KMS-11 (cell line): ENCODE measurements around the gene SCEL.

Experiments
- H2AFZ ChIP-seq: fragments of 200-600 bp; sonication (generic); 2 replicates; pipeline ENCODE4 v1.6.1; 2016; ENCODE audit warnings: antibody characterized with exemption, mixed run types, low read depth
- H3K27ac ChIP-seq: fragments of 200-600 bp; sonication (generic); 2 replicates; pipeline ENCODE4 v1.6.1; 2016; ENCODE audit warnings: mild to moderate bottlenecking, mixed run types
- H3K27me3 ChIP-seq: fragments of 200-600 bp; sonication (generic); 2 replicates; pipeline ENCODE4 v1.6.1; 2017; ENCODE audit warnings: mild to moderate bottlenecking, low read depth, mixed run types, moderate library complexity; ENCODE audit not compliant: insufficient read depth
- H3K36me3 ChIP-seq: fragments of 200-600 bp; sonication (generic); 2 replicates; pipeline ENCODE4 v1.6.1; 2017; ENCODE audit warnings: mild to moderate bottlenecking, mixed run types; ENCODE audit not compliant: insufficient read depth
- H3K4me1 ChIP-seq: fragments of 200-600 bp; sonication (generic); 2 replicates; pipeline ENCODE4 v1.6.1; 2016; ENCODE audit warnings: mild to moderate bottlenecking, low read depth, mixed run types; ENCODE audit not compliant: poor library complexity, severe bottlenecking
- H3K4me2 ChIP-seq: fragments of 200-600 bp; sonication (generic); 2 replicates; pipeline ENCODE4 v1.7.0; 2016; ENCODE audit warnings: mild to moderate bottlenecking, mixed run types
- H3K4me3 ChIP-seq: fragments of 200-600 bp; sonication (generic); IDR thresholded peaks from 2 replicates; pipeline ENCODE4 v1.6.1; 2017; ENCODE audit warnings: low read depth, low read length, mixed read lengths; ENCODE audit not compliant: insufficient read depth
- H3K79me2 ChIP-seq: fragments of 200-600 bp; sonication (generic); 2 replicates; pipeline ENCODE4 v1.6.1; 2016; ENCODE audit warnings: low read depth, mixed run types; ENCODE audit not compliant: insufficient read depth
- H3K9ac ChIP-seq: fragments of 200-600 bp; sonication (generic); 2 replicates; pipeline ENCODE4 v1.6.1; 2016; ENCODE audit warnings: mild to moderate bottlenecking, mixed run types
- H4K20me1 ChIP-seq: fragments of 200-600 bp; sonication (generic); 2 replicates; pipeline ENCODE4 v1.6.1; 2016; ENCODE audit warnings: mild to moderate bottlenecking, mixed run types; ENCODE audit not compliant: insufficient read depth
- TF ChIP-seq, protein P1 (sequence below): fragments of 200-600 bp; sonication (generic); conservative IDR thresholded peaks from 2 replicates; pipeline ENCODE4 v1.6.1; 2017; ENCODE audit warnings: low read depth, mild to moderate bottlenecking, antibody characterized with exemption, low read length, moderate library complexity, mixed read lengths

Gene SCEL

DNA sequence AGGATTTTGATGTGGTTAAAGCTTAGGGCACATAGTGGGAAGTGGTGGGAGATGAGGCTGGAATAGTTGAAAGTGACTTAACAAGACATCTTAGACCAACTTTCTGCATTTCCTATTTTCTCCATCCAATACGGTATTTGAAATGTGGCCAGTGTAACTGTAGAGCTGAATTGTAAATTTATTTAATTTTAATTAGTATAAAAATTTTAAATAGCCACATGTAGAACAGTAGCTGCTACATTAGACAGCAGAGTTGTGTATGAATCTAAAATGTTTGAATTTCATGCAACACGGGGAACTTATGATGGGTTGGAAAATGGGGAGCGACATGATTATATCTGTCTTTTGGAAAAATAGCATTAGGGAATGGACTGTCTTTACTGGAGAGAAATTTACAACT, 7.1 kb upstream of the SCEL start:
- Histone ChIP-seq H3K4me3 (no peak overlapping the region), H3K36me3 (no peaks in the 10 kb centered on the region), H3K4me2 (peak overlapping the region; percentile 33; the same call in 1 of the 2 replicates), H3K9ac (no peak overlapping the region), H3K27ac (no peak overlapping the region), H3K27me3 (no peaks in the 10 kb centered on the region), H2AFZ (no peak overlapping the region), H3K4me1 (peaks cover 23% of the 10 kb centered on the region), H3K79me2 (no peaks in the 10 kb centered on the region), H4K20me1 (no peaks in the 10 kb centered on the region)
- TF ChIP-seq, protein P1, sequence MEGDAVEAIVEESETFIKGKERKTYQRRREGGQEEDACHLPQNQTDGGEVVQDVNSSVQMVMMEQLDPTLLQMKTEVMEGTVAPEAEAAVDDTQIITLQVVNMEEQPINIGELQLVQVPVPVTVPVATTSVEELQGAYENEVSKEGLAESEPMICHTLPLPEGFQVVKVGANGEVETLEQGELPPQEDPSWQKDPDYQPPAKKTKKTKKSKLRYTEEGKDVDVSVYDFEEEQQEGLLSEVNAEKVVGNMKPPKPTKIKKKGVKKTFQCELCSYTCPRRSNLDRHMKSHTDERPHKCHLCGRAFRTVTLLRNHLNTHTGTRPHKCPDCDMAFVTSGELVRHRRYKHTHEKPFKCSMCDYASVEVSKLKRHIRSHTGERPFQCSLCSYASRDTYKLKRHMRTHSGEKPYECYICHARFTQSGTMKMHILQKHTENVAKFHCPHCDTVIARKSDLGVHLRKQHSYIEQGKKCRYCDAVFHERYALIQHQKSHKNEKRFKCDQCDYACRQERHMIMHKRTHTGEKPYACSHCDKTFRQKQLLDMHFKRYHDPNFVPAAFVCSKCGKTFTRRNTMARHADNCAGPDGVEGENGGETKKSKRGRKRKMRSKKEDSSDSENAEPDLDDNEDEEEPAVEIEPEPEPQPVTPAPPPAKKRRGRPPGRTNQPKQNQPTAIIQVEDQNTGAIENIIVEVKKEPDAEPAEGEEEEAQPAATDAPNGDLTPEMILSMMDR, result no peak

DNA sequence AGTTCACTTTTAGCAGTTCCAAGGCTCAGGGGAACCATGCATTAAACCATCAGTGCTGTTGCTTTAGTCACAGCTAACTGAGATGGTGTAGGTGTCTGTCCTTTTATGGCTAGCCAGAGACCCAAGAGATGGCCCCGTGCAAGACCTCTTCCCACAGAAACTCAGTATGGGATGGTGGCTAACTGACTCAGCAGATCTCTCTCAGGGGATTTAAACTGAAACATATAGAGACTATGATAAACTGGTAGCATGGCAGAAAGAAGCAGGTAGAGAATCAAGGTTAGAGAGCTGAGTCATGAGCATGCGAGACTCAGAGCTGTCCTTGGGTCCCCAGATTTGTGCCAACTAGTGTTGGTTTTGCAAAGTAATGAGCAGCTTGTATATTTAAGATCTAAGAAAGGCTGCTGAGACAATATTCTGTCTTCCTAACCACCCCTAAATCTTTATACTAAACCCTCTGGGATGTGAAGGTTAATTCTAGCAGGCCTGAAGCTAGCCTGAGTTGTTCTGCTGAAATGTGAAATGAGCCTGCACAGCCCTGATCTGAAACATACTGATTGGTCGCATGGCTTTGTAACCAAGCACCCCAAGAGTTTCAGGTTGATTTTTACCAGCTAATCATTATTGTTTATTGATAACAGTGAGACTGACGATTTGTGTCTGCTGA, 6.5 kb upstream of the SCEL start:
- Histone ChIP-seq H2AFZ (peak overlapping the region; percentile 41; the same call in 1 of the 2 replicates), H3K4me2 (peak overlapping the region; percentile 33; the same call in 1 of the 2 replicates), H3K27me3 (no peaks in the 10 kb centered on the region), H3K36me3 (no peaks in the 10 kb centered on the region), H3K9ac (no peak overlapping the region), H3K4me3 (no peak overlapping the region), H3K4me1 (peaks cover 23% of the 10 kb centered on the region), H3K79me2 (no peaks in the 10 kb centered on the region), H3K27ac (no peak overlapping the region; the same call in 1 of the 2 replicates), H4K20me1 (no peaks in the 10 kb centered on the region)
- TF ChIP-seq, protein P1, result no peak

DNA sequence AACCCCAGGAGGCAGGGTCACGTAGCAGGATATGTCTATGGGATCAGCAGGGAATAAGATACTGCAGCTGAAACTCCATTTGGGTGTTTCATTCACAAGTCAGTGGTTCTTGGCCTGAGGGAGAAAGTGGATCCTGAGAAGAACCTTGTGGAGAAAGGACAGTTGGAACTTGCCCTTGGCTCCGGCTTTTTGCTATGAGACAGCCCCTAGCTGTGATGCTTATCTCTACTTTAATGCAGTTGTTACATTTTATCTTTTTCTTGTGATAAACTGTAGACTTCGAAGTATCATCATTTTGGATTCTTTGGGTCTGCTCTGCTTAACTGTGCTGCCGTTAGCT, 6.0 kb upstream of the SCEL start:
- peaks cover 21% of the 10 kb centered on the region for H3K4me1 ChIP-seq
- H3K27ac ChIP-seq, result no peak overlapping the region
- H3K27me3 ChIP-seq, result no peaks in the 10 kb centered on the region
- H2AFZ ChIP-seq, result no peak overlapping the region
- H4K20me1 ChIP-seq, result no peaks in the 10 kb centered on the region
- TF ChIP-seq, protein P1, result no peak
- H3K36me3 ChIP-seq, result no peaks in the 10 kb centered on the region
- H3K4me2 ChIP-seq, result no peak overlapping the region
- no peak overlapping the region for H3K9ac ChIP-seq
- H3K4me3 ChIP-seq, result no peak overlapping the region
- no peaks in the 10 kb centered on the region for H3K79me2 ChIP-seq

DNA sequence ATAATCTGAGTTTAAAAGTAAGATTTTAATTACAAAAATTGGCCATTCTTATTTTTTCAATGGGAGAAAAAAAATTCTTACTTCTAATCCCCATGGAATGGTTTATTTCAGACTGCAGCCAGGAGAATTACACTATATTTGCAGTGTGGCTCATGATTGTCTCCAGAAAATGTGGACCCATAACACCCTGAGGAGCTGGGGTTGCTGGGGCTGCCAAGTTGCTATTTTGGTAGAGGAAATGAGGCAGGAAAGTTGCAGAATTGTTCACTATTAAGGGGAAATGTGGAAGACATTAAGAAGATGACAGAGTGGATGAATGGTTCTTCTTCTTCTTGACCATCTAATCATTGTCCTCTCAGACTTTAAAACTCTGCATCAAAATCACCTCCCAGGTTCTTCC, 4.6 kb upstream of the SCEL start:
- no peaks in the 10 kb centered on the region for H3K79me2 ChIP-seq
- no peak overlapping the region for H3K9ac ChIP-seq
- no peaks in the 10 kb centered on the region for H4K20me1 ChIP-seq
- H2AFZ ChIP-seq, result no peak overlapping the region
- H3K4me3 ChIP-seq, result no peak overlapping the region
- H3K36me3 ChIP-seq, result no peaks in the 10 kb centered on the region
- no peaks in the 10 kb centered on the region for H3K27me3 ChIP-seq
- H3K27ac ChIP-seq, result no peak overlapping the region
- H3K4me2 ChIP-seq, result no peak overlapping the region
- peaks cover 14% of the 10 kb centered on the region for H3K4me1 ChIP-seq
- TF ChIP-seq, protein P1, result no peak
